Measurements from ENCODE around the gene TRHDE. TPM values are rescaled to one million over a fixed set of nuclear protein-coding genes. Genes with fewer than 3 reads are reported as not detected.

Gene TRHDE
- total RNA-seq, 5 donors from 2014 or later (not counting 1 experiment from before 2014, with no cell fraction given) = 0.23 TPM; not detected in 4

DNA sequence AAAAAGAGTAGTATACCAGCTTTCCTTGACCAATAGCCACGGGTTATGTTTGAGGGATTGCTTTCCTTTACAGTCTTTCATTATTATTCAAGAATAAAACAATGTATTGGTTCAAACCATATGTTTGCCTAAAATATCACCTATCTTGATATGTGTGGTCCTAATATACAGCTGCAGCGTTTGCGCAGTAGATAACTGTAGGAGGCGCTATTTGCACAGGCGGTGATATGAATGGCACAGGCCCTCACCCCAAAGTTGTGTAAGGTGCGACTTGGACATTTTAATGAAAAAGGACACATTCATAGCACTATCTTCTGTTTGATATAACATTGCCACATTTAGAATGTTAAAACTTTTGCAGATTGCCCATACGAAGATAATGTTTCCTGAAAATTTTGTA, 298.4 kb downstream of the TRHDE start:
- Histone ChIP-seq H3K4me1 (ENCODE audit: control insufficient read depth in 1 of 2, extremely low read depth in 1 of 2, insufficient read depth in 2 of 2, low read length in 2 of 2) (no peaks in the 10 kb centered on the region), H3K27ac (ENCODE audit: low read length) (no peak overlapping the region), H3K4me3 (ENCODE audit: control insufficient read depth in 1 of 2, extremely low read depth in 1 of 2, low read length in 1 of 2) (no peak overlapping the region), H3K27me3 (replicated peaks in 1 of 2; ENCODE audit: control insufficient read depth in 2 of 2, extremely low read depth in 1 of 2, insufficient read depth in 2 of 2, low read length in 1 of 2) (no peaks in the 10 kb centered on the region), H3K36me3 (ENCODE audit: control insufficient read depth in 2 of 2, extremely low read depth in 1 of 2, insufficient read depth in 1 of 2, low read length in 1 of 2) (no peaks in the 10 kb centered on the region), H3K9me3 (no peaks in the 10 kb centered on the region)
- no peak for DNase-seq
- WGBS (ENCODE audit: insufficient coverage) = 97% methylated on average over 5 of the region's 7 CpGs
- peaks cover 0 to 5% (median 0%) of the 10 kb centered on the region in 3 donors for H3K9me3 Mint-ChIP-seq
- H3K27me3 Mint-ChIP-seq = no peaks in the 10 kb centered on the region
- POLR2A ChIA-PET = no interaction called here
- no peak overlapping the region for H3K27ac Mint-ChIP-seq
- H3K4me3 Mint-ChIP-seq = no peak overlapping the region
- CTCF ChIA-PET = interaction anchor here in 1 of 2 donors (0.7 kb wide), 1 partner anchor 74 kb away, joined by 11 read pairs; no protein-coding TSS in a partner anchor
- no peaks in the 10 kb centered on the region for H3K4me1 Mint-ChIP-seq
- no peaks in the 10 kb centered on the region for H3K36me3 Mint-ChIP-seq
- ATAC-seq (replicated peaks in 1 of 4) = no peak

DNA sequence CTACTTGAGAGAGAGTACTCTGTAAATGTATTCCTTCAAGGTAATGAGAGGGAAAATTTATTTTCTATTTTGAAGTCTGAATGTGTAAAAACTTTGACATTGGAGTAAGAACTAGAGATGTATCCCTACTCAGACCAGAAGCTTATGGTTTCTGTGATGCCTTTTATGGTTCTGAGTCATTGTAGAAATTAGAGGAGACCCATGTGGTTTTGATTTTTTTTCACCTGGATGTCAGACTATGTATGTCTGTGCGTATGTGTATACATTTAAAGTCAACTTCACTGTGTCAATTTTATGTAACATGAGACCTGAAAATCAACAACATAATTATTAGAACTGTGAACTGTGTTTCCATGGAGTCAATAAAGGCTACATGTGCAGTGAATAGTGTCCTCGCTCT, 302.0 kb downstream of the TRHDE start:
- no peaks in the 10 kb centered on the region for H3K4me1 ChIP-seq (ENCODE audit: control insufficient read depth in 1 of 2, extremely low read depth in 1 of 2, insufficient read depth in 2 of 2, low read length in 2 of 2)
- ChIA-PET POLR2A (no interaction called here), CTCF (no interaction called here)
- Mint-ChIP-seq H3K9me3 (peaks cover 0 to 4% (median 0%) of the 10 kb centered on the region in 3 donors), H3K4me1 (no peaks in the 10 kb centered on the region), H3K4me3 (no peak overlapping the region), H3K27me3 (no peaks in the 10 kb centered on the region), H3K36me3 (no peaks in the 10 kb centered on the region), H3K27ac (no peak overlapping the region)
- no peaks in the 10 kb centered on the region for H3K9me3 ChIP-seq
- no peak for ATAC-seq (replicated peaks in 1 of 4)
- H3K4me3 ChIP-seq (ENCODE audit: control insufficient read depth in 1 of 2, extremely low read depth in 1 of 2, low read length in 1 of 2) = no peak overlapping the region
- WGBS (ENCODE audit: insufficient coverage) = no CpG with 5 or more reads among the region's 2 CpGs
- no peak for DNase-seq
- no peaks in the 10 kb centered on the region for H3K27me3 ChIP-seq (replicated peaks in 1 of 2; ENCODE audit: control insufficient read depth in 2 of 2, extremely low read depth in 1 of 2, insufficient read depth in 2 of 2, low read length in 1 of 2)
- H3K27ac ChIP-seq (ENCODE audit: low read length) = no peak overlapping the region
- H3K36me3 ChIP-seq (ENCODE audit: control insufficient read depth in 2 of 2, extremely low read depth in 1 of 2, insufficient read depth in 1 of 2, low read length in 1 of 2) = no peaks in the 10 kb centered on the region

DNA sequence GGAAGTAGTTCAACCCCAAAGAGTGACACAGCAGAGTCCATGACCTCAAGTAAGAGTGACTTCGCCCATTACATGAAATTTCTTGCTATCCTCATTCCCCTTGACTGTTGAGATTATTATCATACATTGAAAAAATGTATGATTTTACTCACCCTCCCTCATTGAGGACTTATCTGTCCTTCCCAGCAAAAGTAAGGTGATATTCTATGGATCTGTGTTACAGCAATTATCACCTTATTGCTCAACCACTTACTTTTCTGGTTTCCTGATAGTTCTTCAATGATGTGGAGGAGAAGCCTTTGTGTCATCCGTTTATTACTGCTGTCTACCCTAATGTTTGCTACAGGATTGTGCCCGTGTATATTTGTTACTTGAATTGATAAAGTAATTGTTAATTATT, 306.2 kb downstream of the TRHDE start:
- H3K36me3 Mint-ChIP-seq = no peaks in the 10 kb centered on the region
- Histone ChIP-seq H3K4me3 (ENCODE audit: control insufficient read depth in 1 of 2, extremely low read depth in 1 of 2, low read length in 1 of 2) (no peak overlapping the region), H3K27me3 (replicated peaks in 1 of 2; ENCODE audit: control insufficient read depth in 2 of 2, extremely low read depth in 1 of 2, insufficient read depth in 2 of 2, low read length in 1 of 2) (no peaks in the 10 kb centered on the region), H3K4me1 (ENCODE audit: control insufficient read depth in 1 of 2, extremely low read depth in 1 of 2, insufficient read depth in 2 of 2, low read length in 2 of 2) (no peaks in the 10 kb centered on the region), H3K27ac (ENCODE audit: low read length) (no peak overlapping the region), H3K36me3 (ENCODE audit: control insufficient read depth in 2 of 2, extremely low read depth in 1 of 2, insufficient read depth in 1 of 2, low read length in 1 of 2) (no peaks in the 10 kb centered on the region), H3K9me3 (no peaks in the 10 kb centered on the region)
- no CpG with 5 or more reads among the region's 3 CpGs for WGBS (ENCODE audit: insufficient coverage)
- ChIA-PET CTCF (no interaction called here), POLR2A (no interaction called here)
- DNase-seq (no peak), ATAC-seq (replicated peaks in 1 of 4) (no peak)
- peaks cover 0 to 3% (median 3%) of the 10 kb centered on the region in 3 donors for H3K9me3 Mint-ChIP-seq
- H3K27ac Mint-ChIP-seq = no peak overlapping the region
- H3K4me3 Mint-ChIP-seq = no peak overlapping the region
- no peaks in the 10 kb centered on the region for H3K27me3 Mint-ChIP-seq
- no peaks in the 10 kb centered on the region for H3K4me1 Mint-ChIP-seq

DNA sequence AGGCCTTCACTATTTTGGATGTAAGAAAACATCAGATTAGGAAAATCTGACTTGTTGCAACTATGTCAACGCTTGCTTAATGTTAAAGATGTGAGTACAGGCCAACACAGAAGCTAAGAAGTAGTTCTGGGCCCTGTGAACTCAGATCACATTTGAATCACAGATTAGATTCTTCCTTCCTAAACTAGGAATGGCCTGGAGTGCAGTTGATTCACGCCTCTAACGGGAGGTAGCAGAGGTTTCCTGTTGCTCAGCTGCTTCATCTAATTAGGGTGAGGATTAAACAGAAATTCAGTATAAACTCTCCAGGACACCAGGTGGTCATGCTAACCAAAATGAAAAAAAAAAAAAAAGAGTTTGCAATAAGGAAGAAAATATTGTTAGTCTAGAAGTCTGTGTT, 314.3 kb downstream of the TRHDE start:
- H3K4me3 ChIP-seq (ENCODE audit: control insufficient read depth in 1 of 2, extremely low read depth in 1 of 2, low read length in 1 of 2) = no peak overlapping the region
- no CpG with 5 or more reads among the region's 3 CpGs for WGBS (ENCODE audit: insufficient coverage)
- no peak for ATAC-seq (replicated peaks in 1 of 4)
- CTCF ChIA-PET = no interaction called here
- no peaks in the 10 kb centered on the region for H3K36me3 Mint-ChIP-seq
- H3K36me3 ChIP-seq (ENCODE audit: control insufficient read depth in 2 of 2, extremely low read depth in 1 of 2, insufficient read depth in 1 of 2, low read length in 1 of 2) = no peaks in the 10 kb centered on the region
- no peaks in the 10 kb centered on the region for H3K4me1 Mint-ChIP-seq
- H3K9me3 Mint-ChIP-seq = peaks cover 11 to 24% (median 14%) of the 10 kb centered on the region in 3 donors
- H3K9me3 ChIP-seq = no peaks in the 10 kb centered on the region
- no peaks in the 10 kb centered on the region for H3K27me3 ChIP-seq (replicated peaks in 1 of 2; ENCODE audit: control insufficient read depth in 2 of 2, extremely low read depth in 1 of 2, insufficient read depth in 2 of 2, low read length in 1 of 2)
- DNase-seq = no peak
- H3K27ac Mint-ChIP-seq = no peak overlapping the region
- no peaks in the 10 kb centered on the region for H3K4me1 ChIP-seq (ENCODE audit: control insufficient read depth in 1 of 2, extremely low read depth in 1 of 2, insufficient read depth in 2 of 2, low read length in 2 of 2)
- POLR2A ChIA-PET = no interaction called here
- no peaks in the 10 kb centered on the region for H3K27me3 Mint-ChIP-seq
- no peak overlapping the region for H3K27ac ChIP-seq (ENCODE audit: low read length)
- no peak overlapping the region for H3K4me3 Mint-ChIP-seq

DNA sequence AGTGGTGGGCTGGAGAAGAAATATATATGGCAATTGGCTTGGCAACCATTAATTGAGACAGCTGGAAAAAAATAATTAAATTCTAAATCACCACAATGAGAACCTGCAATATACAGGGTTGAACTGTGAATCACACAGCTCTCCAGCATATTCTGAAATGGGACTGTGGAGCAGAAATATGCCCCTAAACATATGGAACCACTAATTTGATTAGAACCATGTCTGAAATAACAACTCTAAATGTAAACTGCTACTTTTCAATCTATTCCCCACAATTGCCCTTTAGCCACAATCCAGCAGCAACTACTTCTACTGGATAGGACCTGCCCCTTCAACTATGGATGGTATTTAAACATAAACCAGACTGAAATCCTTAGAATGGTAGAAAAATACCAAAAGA, 330.4 kb downstream of the TRHDE start:
- Mint-ChIP-seq H3K9me3 (peaks cover 5 to 27% (median 17%) of the 10 kb centered on the region in 3 donors), H3K27me3 (no peaks in the 10 kb centered on the region), H3K4me1 (no peaks in the 10 kb centered on the region), H3K36me3 (no peaks in the 10 kb centered on the region), H3K4me3 (no peak overlapping the region), H3K27ac (no peak overlapping the region)
- no peak for DNase-seq
- POLR2A ChIA-PET = no interaction called here
- H3K4me1 ChIP-seq (ENCODE audit: control insufficient read depth in 1 of 2, extremely low read depth in 1 of 2, insufficient read depth in 2 of 2, low read length in 2 of 2) = no peaks in the 10 kb centered on the region
- peaks cover 3% of the 10 kb centered on the region for H3K9me3 ChIP-seq
- no peak overlapping the region for H3K4me3 ChIP-seq (ENCODE audit: control insufficient read depth in 1 of 2, extremely low read depth in 1 of 2, low read length in 1 of 2)
- CTCF ChIA-PET = no interaction called here
- H3K36me3 ChIP-seq (ENCODE audit: control insufficient read depth in 2 of 2, extremely low read depth in 1 of 2, insufficient read depth in 1 of 2, low read length in 1 of 2) = no peaks in the 10 kb centered on the region
- H3K27ac ChIP-seq (ENCODE audit: low read length) = no peak overlapping the region
- no peaks in the 10 kb centered on the region for H3K27me3 ChIP-seq (replicated peaks in 1 of 2; ENCODE audit: control insufficient read depth in 2 of 2, extremely low read depth in 1 of 2, insufficient read depth in 2 of 2, low read length in 1 of 2)
- no peak for ATAC-seq (replicated peaks in 1 of 4)

DNA sequence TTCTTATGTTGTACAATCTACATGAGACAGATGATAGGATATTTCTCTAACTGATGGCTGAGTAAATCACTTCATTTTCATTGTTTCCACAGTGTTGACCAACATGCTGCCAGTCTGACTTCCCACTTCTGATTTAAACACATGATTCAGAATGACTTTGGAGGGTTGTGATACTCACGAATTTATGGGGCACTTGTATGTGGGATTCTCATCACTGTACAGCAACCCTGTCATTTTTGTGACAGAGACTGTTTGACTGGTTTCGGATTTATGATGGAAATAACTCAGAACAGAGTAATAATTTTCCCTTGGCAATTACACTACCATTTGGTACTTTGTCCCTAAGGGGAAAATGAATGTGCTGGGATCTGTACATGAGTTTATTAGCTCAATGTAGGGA, 333.8 kb downstream of the TRHDE start:
- Mint-ChIP-seq H3K36me3 (no peaks in the 10 kb centered on the region), H3K27me3 (no peaks in the 10 kb centered on the region), H3K4me1 (no peaks in the 10 kb centered on the region), H3K27ac (no peak overlapping the region), H3K9me3 (peaks cover 5 to 14% (median 14%) of the 10 kb centered on the region in 3 donors), H3K4me3 (no peak overlapping the region)
- POLR2A ChIA-PET = no interaction called here
- H3K36me3 ChIP-seq (ENCODE audit: control insufficient read depth in 2 of 2, extremely low read depth in 1 of 2, insufficient read depth in 1 of 2, low read length in 1 of 2) = no peaks in the 10 kb centered on the region
- H3K4me1 ChIP-seq (ENCODE audit: control insufficient read depth in 1 of 2, extremely low read depth in 1 of 2, insufficient read depth in 2 of 2, low read length in 2 of 2) = no peaks in the 10 kb centered on the region
- H3K4me3 ChIP-seq (ENCODE audit: control insufficient read depth in 1 of 2, extremely low read depth in 1 of 2, low read length in 1 of 2) = no peak overlapping the region
- peaks cover 3% of the 10 kb centered on the region for H3K9me3 ChIP-seq
- ATAC-seq (replicated peaks in 1 of 4) (no peak), DNase-seq (no peak)
- WGBS (ENCODE audit: insufficient coverage) = no CpG with 5 or more reads among the region's 2 CpGs
- no peaks in the 10 kb centered on the region for H3K27me3 ChIP-seq (replicated peaks in 1 of 2; ENCODE audit: control insufficient read depth in 2 of 2, extremely low read depth in 1 of 2, insufficient read depth in 2 of 2, low read length in 1 of 2)
- no peak overlapping the region for H3K27ac ChIP-seq (ENCODE audit: low read length)
- CTCF ChIA-PET = no interaction called here

DNA sequence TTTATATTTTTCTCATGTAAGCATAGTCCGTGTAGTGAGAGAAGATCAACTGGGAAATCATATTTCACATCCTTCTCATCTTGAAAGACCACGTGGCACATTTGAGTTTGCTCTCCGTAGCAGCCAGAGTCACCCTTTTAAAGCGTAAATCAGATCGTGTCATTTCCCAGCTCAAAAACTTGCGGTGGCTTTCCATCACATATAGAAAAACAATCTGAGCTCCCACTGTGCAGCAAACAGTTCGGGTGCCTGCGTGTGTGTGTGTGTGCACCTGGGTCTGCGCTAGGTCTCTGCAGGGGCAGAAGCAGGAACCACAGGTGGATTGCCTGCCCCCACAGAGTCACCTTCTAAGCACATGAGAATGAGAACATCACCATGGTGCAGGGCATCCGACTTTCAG, 338.2 kb downstream of the TRHDE start:
- ChIA-PET POLR2A (no interaction called here), CTCF (no interaction called here)
- Mint-ChIP-seq H3K4me3 (no peak overlapping the region), H3K4me1 (no peaks in the 10 kb centered on the region), H3K27ac (no peak overlapping the region), H3K36me3 (no peaks in the 10 kb centered on the region), H3K9me3 (peaks cover 0 to 5% (median 5%) of the 10 kb centered on the region in 3 donors), H3K27me3 (no peaks in the 10 kb centered on the region)
- H3K27ac ChIP-seq (ENCODE audit: low read length) = no peak overlapping the region
- no peaks in the 10 kb centered on the region for H3K36me3 ChIP-seq (ENCODE audit: control insufficient read depth in 2 of 2, extremely low read depth in 1 of 2, insufficient read depth in 1 of 2, low read length in 1 of 2)
- DNase-seq (no peak), ATAC-seq (replicated peaks in 1 of 4) (no peak)
- no peaks in the 10 kb centered on the region for H3K27me3 ChIP-seq (replicated peaks in 1 of 2; ENCODE audit: control insufficient read depth in 2 of 2, extremely low read depth in 1 of 2, insufficient read depth in 2 of 2, low read length in 1 of 2)
- no peaks in the 10 kb centered on the region for H3K9me3 ChIP-seq
- WGBS (ENCODE audit: insufficient coverage) = 60% methylated on average over 6 of the region's 10 CpGs
- no peak overlapping the region for H3K4me3 ChIP-seq (ENCODE audit: control insufficient read depth in 1 of 2, extremely low read depth in 1 of 2, low read length in 1 of 2)
- no peaks in the 10 kb centered on the region for H3K4me1 ChIP-seq (ENCODE audit: control insufficient read depth in 1 of 2, extremely low read depth in 1 of 2, insufficient read depth in 2 of 2, low read length in 2 of 2)

All from T-cell (primary cell).